HepG2 (cell line): ENCODE results near the gene CTU2. TPM values are rescaled to one million over a fixed set of nuclear protein-coding genes. Genes with fewer than 3 reads are reported as not detected.

ENCODE experiments used
- ATAC-seq: fragments of 200-7000 bp; cut with Tn5 transposase; 3 replicates; pipeline ENCODE4 v1.9.1; 2020; ENCODE audit warnings: mild to moderate bottlenecking, moderate library complexity
- BruUV-seq: library from RNA; stranded (reverse); fragments of 400-500 nt; replicated peaks from 2 replicates; lab custom pipeline; 2021; lab: Mats Ljungman, UMichigan
- CTCF ChIA-PET: fragments of 300-600 bp; formaldehyde crosslinking; extraction: SDS; loops from one replicate; lab custom pipeline; 2021; ENCODE audit warnings: low total read pairs, inconsistent platforms, low intra/inter-chr PET ratio; lab: Yijun Ruan, JAX
- POLR2A ChIA-PET: fragments of 350-600 bp; sonication (Branson Sonifier 250); formaldehyde crosslinking; loops from one replicate; lab custom pipeline; 2020; ENCODE audit warnings: antibody characterized with exemption, inconsistent platforms; lab: Yijun Ruan, JAX
- DNase-seq: peaks from one replicate; pipeline ENCODE4 v3.0.0-alpha.2; 2015; ENCODE audit warnings: low spot score
- FAIRE-seq: peaks from 3 replicates; lab custom pipeline; 2011; peaks lifted over from hg19 to GRCh38; lab: Jason Lieb, UNC
- H2AFZ ChIP-seq: one replicate; pipeline ENCODE4 v1.6.1; 2011; ENCODE audit warnings: low read length, inconsistent platforms
- H3K27ac ChIP-seq: fragments of 300-600 bp; 3 replicates; pipeline ENCODE4 v1.8.0; 2011; ENCODE audit warnings: mixed run types, mild to moderate bottlenecking, mixed read lengths, low read length, inconsistent platforms; ENCODE audit not compliant: insufficient read depth; ENCODE audit errors: extremely low read length
- H3K27me3 ChIP-seq, 2 experiments: fragments of 200-600 bp in 1 of 2; 2 replicates in 1 of 2; 3 replicates in 1 of 2; pipeline versions ENCODE4 v1.6.0 to v1.8.0; 2011; ENCODE audit warnings: low read length in 2 of 2, mild to moderate bottlenecking in 2 of 2, moderate library complexity in 2 of 2, inconsistent platforms in 1 of 2; ENCODE audit not compliant: insufficient read depth in 2 of 2, control insufficient read depth in 1 of 2
- H3K36me3 ChIP-seq, 2 experiments: fragments of 200-600 bp in 1 of 2; replicated peaks in 1 of 2; 2 replicates in 1 of 2; 3 replicates in 1 of 2; pipeline versions ENCODE4 v1.5.1 to v1.8.0; 2011; ENCODE audit warnings: low read length in 2 of 2, inconsistent platforms in 1 of 2; ENCODE audit not compliant: insufficient read depth in 2 of 2, control insufficient read depth in 1 of 2
- H3K4me1 ChIP-seq: 2 replicates; pipeline ENCODE4 v1.5.1; 2012; ENCODE audit warnings: low read length, inconsistent platforms; ENCODE audit not compliant: insufficient read depth
- H3K4me2 ChIP-seq: 2 replicates; pipeline ENCODE4 v1.6.0; 2011; ENCODE audit warnings: low read depth, low read length, inconsistent platforms
- H3K4me3 ChIP-seq, 3 experiments: fragments of 200-600 bp in 1 of 3; sonication (generic), shearing (Covaris generic) in 1 of 3; replicated peaks in 1 of 3; 2 replicates each; pipeline ENCODE4 v1.5.1; 2011 to 2016; ENCODE audit warnings: low read length in 3 of 3, inconsistent platforms in 2 of 3, low read depth in 2 of 3, mild to moderate bottlenecking in 2 of 3, control low read depth in 1 of 3, mixed read lengths in 1 of 3; ENCODE audit not compliant: insufficient read depth in 1 of 3
- H3K79me2 ChIP-seq: one replicate; pipeline ENCODE4 v1.6.1; 2011; ENCODE audit warnings: low read length, inconsistent platforms; ENCODE audit not compliant: insufficient read depth
- H3K9ac ChIP-seq: 2 replicates; pipeline ENCODE4 v1.6.0; 2011; ENCODE audit warnings: mild to moderate bottlenecking, low read depth, low read length, inconsistent platforms; ENCODE audit not compliant: insufficient read depth
- H3K9me3 ChIP-seq: 2 replicates; pipeline ENCODE4 v1.5.1; 2012; ENCODE audit warnings: mild to moderate bottlenecking, low read length
- H4K20me1 ChIP-seq: 2 replicates; pipeline ENCODE4 v1.6.0; 2011; ENCODE audit warnings: inconsistent platforms, mild to moderate bottlenecking, low read length, moderate library complexity; ENCODE audit not compliant: insufficient read depth
- AGO2 ChIP-seq: fragments of 200-400 bp; formaldehyde crosslinking; optimal IDR thresholded peaks from 2 replicates; pipeline ENCODE3; 2017; ENCODE audit warnings: mild to moderate bottlenecking, low read depth, low read length, moderate library complexity
- MAFK ChIP-seq, 2 experiments: IDR thresholded peaks in 1 of 2; conservative IDR thresholded peaks in 1 of 2; 2 replicates each; pipeline ENCODE4 v1.6.1; 2011; ENCODE audit warnings: improper control_type of control experiment in 2 of 2, low read length in 2 of 2
- NONO ChIP-seq, 2 experiments: fragments of 450-650 bp in 1 of 2; sonication (generic) in 1 of 2; formaldehyde crosslinking in 1 of 2; IDR thresholded peaks in 1 of 2; conservative IDR thresholded peaks in 1 of 2; 2 replicates each; pipeline versions ENCODE4 v1.6.1 to v1.8.0; 2017 to 2022; ENCODE audit warnings: mild to moderate bottlenecking in 1 of 2, missing genetic modification reagents in 1 of 2, moderate library complexity in 1 of 2
- ZNF563 ChIP-seq: sonication (generic); formaldehyde crosslinking; IDR thresholded peaks from 2 replicates; pipeline ENCODE4 v1.8.0; 2022; ENCODE audit warnings: mild to moderate bottlenecking, moderate library complexity, missing genetic modification reagents
- WGBS: methylation state at CpG from one replicate; pipeline ENCODE4 v1.1.6; 2017; ENCODE audit warnings: low lambda C conversion rate; 5-methylcytosine and 5-hydroxymethylcytosine counted together
- in situ Hi-C: cut with HindIII; loops from 2 replicates; pipeline ENCODE4 v1.10.0; 2017; ENCODE audit warnings: low pct_unique_long_range_greater_than_20kb; ENCODE audit not compliant: extremely low pct_ligation_motif_present
- intact Hi-C: fragments of 100-400 bp; cut with micrococcal nuclease; formaldehyde crosslinking; loops from one replicate; pipeline ENCODE4 v1.10.0; 2022; ENCODE audit not compliant: unreplicated experiment
- polyA plus RNA-seq, 8 experiments: library from polyadenylated mRNA; depleted of rRNA in 3 of 8; stranded (reverse) in 7 of 8; unstranded in 1 of 8; fragments of >200 nt; fragmentation: Illumina TruSeq in 4 of 8; extraction: Trizol in 4 of 8; gene quantifications; 2 replicates each; pipeline versions ENCODE4 v1.2.1 to v1.2.3, GENCODE V29; 2011 to 2016; ENCODE audit warnings: low read depth in 4 of 8, missing spikeins in 1 of 8, mixed read lengths in 1 of 8; ENCODE audit not compliant: insufficient read depth in 1 of 8
- total RNA-seq, 5 experiments: library from RNA; depleted of rRNA; stranded (reverse); fragments of >200 nt; fragmentation: Illumina TruSeq; extraction: Trizol; gene quantifications; 2 replicates each; pipeline ENCODE4 v1.2.3, GENCODE V29; 2016; ENCODE audit warnings: low read depth in 1 of 5
- TF ChIP-seq, protein P1 (sequence below): sonication (generic); formaldehyde crosslinking; IDR thresholded peaks from 2 replicates; pipeline ENCODE4 v1.5.1; 2020; ENCODE audit warnings: mild to moderate bottlenecking, missing genetic modification reagents, moderate library complexity

The CTU2 gene
- total and polyA plus RNA-seq, 2 of the 13 experiments (the other 11 are each of a cell fraction or from before 2014, with no cell fraction given), result 13.3 to 21.9 TPM

- H3K4me3 ChIP-seq, result no peak overlapping the region
- no peak for ATAC-seq
- H3K27ac ChIP-seq, result no peak overlapping the region
- H2AFZ ChIP-seq, result no peak overlapping the region
- 97% methylated on average over 18 of the region's 28 CpGs for WGBS
- intact Hi-C loops (no loop called here), in situ Hi-C loops (no loop called here)
- H3K9ac ChIP-seq, result no peak overlapping the region
- no peak for FAIRE-seq
- H3K4me1 ChIP-seq, result no peaks in the 10 kb centered on the region
- H3K79me2 ChIP-seq, result no peaks in the 10 kb centered on the region
- ChIA-PET CTCF (no interaction called here), POLR2A (no interaction called here)
- H3K36me3 ChIP-seq, result peaks cover 49 to 70% of the 10 kb centered on the region in 2 experiments; a peak in 4 of 5 replicates
- TF ChIP-seq AGO2, result peak; percentile 59
- TF ChIP-seq, protein P1, sequence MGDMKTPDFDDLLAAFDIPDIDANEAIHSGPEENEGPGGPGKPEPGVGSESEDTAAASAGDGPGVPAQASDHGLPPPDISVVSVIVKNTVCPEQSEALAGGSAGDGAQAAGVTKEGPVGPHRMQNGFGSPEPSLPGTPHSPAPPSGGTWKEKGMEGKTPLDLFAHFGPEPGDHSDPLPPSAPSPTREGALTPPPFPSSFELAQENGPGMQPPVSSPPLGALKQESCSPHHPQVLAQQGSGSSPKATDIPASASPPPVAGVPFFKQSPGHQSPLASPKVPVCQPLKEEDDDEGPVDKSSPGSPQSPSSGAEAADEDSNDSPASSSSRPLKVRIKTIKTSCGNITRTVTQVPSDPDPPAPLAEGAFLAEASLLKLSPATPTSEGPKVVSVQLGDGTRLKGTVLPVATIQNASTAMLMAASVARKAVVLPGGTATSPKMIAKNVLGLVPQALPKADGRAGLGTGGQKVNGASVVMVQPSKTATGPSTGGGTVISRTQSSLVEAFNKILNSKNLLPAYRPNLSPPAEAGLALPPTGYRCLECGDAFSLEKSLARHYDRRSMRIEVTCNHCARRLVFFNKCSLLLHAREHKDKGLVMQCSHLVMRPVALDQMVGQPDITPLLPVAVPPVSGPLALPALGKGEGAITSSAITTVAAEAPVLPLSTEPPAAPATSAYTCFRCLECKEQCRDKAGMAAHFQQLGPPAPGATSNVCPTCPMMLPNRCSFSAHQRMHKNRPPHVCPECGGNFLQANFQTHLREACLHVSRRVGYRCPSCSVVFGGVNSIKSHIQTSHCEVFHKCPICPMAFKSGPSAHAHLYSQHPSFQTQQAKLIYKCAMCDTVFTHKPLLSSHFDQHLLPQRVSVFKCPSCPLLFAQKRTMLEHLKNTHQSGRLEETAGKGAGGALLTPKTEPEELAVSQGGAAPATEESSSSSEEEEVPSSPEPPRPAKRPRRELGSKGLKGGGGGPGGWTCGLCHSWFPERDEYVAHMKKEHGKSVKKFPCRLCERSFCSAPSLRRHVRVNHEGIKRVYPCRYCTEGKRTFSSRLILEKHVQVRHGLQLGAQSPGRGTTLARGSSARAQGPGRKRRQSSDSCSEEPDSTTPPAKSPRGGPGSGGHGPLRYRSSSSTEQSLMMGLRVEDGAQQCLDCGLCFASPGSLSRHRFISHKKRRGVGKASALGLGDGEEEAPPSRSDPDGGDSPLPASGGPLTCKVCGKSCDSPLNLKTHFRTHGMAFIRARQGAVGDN (CRISPR knock-in tag), result peak; percentile 15; the same call in 1 of the 2 replicates
- no peak for TF ChIP-seq NONO (IDR thresholded peaks at IDR 0.05)
- TF ChIP-seq NONO (CRISPR knock-in tag; conservative IDR thresholded peaks at IDR 0.05), result no peak
- H4K20me1 ChIP-seq, result no peaks in the 10 kb centered on the region
- H3K27me3 ChIP-seq, result no peaks in the 10 kb centered on the region
- BruUV-seq, result no TSS peak
- no peak overlapping the region for H3K4me2 ChIP-seq
- H3K9me3 ChIP-seq, result no peaks in the 10 kb centered on the region
- no peak for DNase-seq
Measured at GRCh38 chr16:88726981-88727380, 20.7 kb downstream of the CTU2 start.

DNA sequence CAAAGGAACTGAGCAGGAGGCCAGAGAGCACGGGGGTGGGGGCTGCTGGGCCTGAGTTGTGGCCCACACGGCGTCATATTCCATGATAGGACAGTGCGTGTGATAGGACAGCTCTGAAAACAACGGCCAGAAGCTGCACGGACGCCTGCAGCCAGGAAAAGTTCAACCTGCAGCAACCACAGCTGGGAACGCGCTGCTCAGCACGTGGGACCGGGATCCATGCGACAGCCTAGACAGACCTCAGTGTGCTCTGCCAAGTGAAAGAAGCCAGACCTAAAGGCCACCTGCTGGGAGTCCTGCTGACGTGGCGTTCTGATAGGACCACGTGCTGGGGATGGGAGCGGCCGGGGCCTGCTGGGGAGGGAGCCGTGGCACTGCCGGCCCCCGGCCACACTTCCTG is 21.6 kb downstream of the CTU2 start:
- DNase-seq (no peak), ATAC-seq (no peak), FAIRE-seq (no peak)
- in situ Hi-C loops (no loop called here), intact Hi-C loops (no loop called here)
- ChIA-PET POLR2A (no interaction called here), CTCF (no interaction called here)
- Histone ChIP-seq H4K20me1 (no peaks in the 10 kb centered on the region), H2AFZ (no peak overlapping the region), H3K9ac (no peak overlapping the region), H3K36me3 (peaks cover 42 to 69% of the 10 kb centered on the region in 2 experiments; a peak in 4 of 5 replicates), H3K4me3 (no peak overlapping the region), H3K79me2 (no peaks in the 10 kb centered on the region), H3K4me1 (no peaks in the 10 kb centered on the region), H3K27me3 (no peaks in the 10 kb centered on the region), H3K9me3 (no peaks in the 10 kb centered on the region), H3K4me2 (no peak overlapping the region), H3K27ac (no peak overlapping the region)
- TF ChIP-seq ZNF563 (CRISPR knock-in tag) (no peak), MAFK (conservative IDR thresholded peaks at IDR 0.05 in 1 of 2, IDR thresholded peaks at IDR 0.05 in 1 of 2; ENCODE audit: low read length in 2 of 2) (peak; percentile 5 to 14; a peak in 1 of 4 replicates)
- no TSS peak for BruUV-seq
- WGBS, result 96% methylated on average over 19 of the region's 20 CpGs
